Measurements from ENCODE around the gene EMD.

EMD gene

GRCh38 chrX:154355776-154356140 lies 23.3 kb upstream of the EMD start:
- no peak for DNase-seq

DNA sequence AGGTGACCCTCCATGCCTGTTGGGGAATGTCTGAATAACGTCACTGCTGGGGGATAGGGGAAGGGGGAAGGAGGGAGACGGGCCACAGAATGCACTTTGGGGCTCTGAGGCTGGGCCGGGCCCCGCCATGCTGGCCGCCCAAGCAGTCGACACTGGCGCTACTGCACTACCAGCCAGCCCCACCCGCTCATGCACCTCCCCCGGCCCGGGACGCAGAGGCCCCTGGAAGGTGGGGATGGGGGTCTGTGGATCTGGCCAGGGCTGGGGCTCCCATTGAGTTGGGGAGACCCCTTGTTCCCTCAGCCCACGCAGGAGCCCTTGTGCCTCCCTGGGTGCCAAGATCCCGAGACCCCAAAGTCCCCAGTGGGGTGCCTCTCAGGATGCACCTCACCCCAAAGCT lies 22.5 kb upstream of the EMD start:
- DNase-seq = no peak

- no peak for DNase-seq
Measured at GRCh38 chrX:154357205-154357604, 21.9 kb upstream of the EMD start.

GRCh38 chrX:154358011-154358410 lies 21.1 kb upstream of the EMD start:
- DNase-seq = no peak

DNA sequence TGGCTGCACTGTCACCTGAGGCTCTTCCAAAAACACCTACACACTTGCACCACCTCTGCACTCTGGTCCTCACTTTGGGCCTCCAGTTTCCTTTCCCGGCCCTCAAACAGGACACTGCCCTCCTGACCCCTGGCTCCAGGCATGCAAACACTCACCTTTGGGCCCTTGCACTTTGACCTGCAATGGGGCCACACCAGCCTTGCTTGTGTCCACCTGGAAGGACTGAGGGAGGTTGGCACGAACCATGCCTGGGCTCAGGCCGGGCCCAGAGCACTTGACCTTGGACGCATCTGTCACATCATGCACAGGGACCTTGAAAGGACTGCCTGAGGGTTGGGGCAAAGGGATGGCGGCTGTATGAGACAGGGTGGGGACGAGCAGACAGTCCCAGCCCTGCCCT lies 20.3 kb upstream of the EMD start:
- no peak for DNase-seq

DNA sequence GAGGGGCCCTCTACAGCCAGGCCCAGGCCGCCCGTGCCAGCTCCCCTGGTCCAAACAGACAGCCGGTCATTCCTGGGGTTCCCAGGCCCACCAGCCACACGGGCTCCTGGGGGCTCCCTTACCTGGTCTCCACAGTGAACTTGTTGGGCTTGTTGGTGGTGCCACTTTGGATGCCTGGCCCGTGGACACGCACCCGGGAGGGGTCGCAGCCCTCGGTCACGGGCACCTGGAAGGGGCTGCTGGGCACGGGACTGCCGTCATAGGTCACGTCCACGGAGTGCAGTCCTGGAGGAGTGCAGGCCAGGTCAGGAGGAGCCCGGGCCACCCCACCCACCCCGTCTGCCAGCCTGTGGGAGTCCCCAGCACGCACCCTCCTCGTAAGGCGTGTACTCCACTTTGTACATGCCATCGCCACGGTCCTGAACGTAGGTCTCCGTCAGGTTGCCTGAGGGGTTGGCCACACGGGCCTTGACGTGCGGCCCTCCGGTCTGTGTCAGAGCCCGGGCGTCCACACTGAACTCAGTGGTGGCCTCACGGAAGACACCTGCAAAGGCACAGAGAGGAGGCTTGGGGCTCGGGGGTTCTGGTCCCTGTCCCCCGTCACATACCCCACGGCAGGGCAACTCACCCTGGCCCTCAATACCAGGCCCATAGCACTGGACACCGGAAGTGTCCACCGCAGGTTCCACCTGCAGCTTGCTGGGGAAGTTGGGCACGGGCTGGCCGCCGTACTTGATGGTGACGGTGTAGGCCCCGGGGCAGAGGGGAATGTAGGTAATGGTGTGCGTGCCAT lies 19.5 kb upstream of the EMD start:
- DNase-seq = no peak

- no peak for DNase-seq
Measured at GRCh38 chrX:154360155-154360713, 18.9 kb upstream of the EMD start.

DNA sequence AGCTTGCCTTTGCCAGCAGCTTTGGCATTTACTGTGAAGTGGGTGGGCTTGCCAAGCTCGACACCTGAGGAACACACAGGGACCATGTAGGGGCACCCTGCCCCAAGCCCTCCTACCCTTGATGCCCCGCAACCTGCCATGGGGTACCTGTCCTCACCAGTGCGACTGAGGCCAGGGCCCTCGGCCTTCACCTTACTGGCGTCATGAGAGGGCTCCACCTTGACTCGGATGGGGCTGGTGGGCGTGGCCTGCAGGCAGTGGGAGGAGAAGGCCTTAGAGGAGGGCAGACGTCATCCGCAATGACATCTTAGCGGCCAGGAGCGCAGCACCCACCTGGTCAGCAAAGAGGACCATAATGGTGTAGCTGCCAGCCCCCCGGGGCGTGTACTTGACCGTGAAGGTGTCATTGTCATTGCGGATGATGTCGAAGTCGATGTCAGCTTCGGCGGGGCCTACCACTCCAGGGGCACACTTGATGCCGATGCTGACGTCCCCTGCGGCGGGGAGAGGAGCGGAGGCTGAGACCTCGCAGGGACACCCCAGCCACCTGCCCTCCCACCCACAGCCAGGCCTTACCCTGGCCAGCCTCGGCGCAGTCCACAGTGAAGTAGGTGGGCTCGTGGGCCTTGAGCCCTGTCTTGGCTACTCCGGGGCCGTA lies 16.9 kb upstream of the EMD start:
- no peak for DNase-seq

DNA sequence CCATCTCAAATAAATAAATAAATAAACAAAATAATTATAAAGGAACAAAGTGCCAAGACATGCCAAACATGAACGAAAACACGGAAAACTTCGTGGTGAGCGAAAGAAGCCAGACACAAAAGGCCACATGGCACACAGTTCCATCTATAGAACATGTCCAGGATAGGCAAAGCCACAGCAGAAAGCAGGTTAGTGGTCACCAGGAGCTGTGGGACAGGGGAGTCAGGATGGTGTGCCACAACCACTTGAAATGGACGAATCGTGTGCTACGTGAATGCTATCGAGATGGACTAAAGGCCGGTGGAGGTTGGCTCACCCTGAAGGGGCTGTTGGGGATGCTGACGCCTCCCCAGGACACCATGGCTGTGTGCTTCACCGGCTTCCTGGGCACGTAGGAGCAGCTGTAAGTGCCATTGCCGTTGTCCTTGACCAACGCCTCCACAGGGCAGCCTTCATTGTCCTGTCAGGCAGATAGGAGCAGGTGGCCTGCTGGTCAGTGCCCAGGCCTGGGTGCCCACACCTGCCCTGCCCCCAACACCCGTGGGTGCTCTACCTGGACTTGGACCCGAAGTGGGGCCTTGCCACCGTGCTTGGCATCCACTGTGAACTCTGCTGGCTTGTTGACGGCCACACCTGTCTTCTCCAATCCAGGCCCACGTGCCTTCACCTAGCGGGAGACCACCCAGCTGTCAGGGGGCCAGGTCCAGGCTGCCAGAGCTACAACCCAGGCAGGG lies 15.2 kb upstream of the EMD start:
- DNase-seq = no peak

GRCh38 chrX:154365052-154365600 lies 14.0 kb upstream of the EMD start:
- no peak for DNase-seq

DNA sequence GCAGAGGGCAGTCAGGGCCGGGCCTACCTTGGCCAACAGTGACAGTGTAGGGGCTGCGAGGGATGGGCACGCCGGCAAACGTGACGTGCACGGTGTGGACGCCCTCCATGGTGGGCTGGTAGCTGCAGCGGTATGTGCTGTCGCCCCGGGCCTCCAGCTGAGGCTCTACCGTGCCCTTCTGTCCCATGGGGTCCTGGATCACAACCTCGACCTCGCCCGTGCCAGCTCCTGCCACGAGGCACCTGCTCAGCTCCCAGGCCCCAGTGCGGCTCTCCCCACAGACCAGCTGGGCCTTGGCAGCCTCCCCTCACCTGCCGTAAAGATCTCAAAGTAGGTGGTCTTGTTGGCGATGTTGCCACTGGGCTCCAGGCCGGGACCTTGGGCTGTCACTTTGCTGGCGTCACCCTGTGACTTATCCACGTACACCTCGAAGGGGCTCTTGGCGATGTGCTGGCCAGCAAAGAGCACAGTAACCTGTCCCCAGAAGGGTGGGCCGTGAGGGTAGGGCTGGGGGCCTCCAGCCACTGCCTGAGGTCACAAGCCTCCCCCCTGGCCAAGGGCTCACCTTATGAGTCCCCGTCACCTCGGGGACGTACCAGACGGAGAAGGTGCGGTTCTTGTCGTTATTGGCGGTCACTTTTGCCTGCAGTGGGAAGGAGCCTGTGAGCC lies 13.0 kb upstream of the EMD start:
- no peak for DNase-seq

- DNase-seq = no peak
Measured at GRCh38 chrX:154366666-154367055, 12.4 kb upstream of the EMD start.

- no peak for DNase-seq
Measured at GRCh38 chrX:154367474-154368308, 11.4 kb upstream of the EMD start.

GRCh38 chrX:154368630-154369448 lies 10.3 kb upstream of the EMD start:
- peak; percentile 94 to 98 for DNase-seq

- DNase-seq = peak; percentile 76 to 80
Measured at GRCh38 chrX:154369449-154370299, 9.4 kb upstream of the EMD start.

GRCh38 chrX:154370300-154371016 lies 8.6 kb upstream of the EMD start:
- no peak for DNase-seq

GRCh38 chrX:154371017-154371788 lies 7.9 kb upstream of the EMD start:
- DNase-seq = peak; percentile 94 to 95

- DNase-seq = no peak
Measured at GRCh38 chrX:154371789-154372300, 7.2 kb upstream of the EMD start.
